ENCODE data around the gene SLC7A4. TPM values are rescaled to one million over a fixed set of nuclear protein-coding genes. Genes with fewer than 3 reads are reported as not detected.

The SLC7A4 gene
- total RNA-seq, 6 donors from 2014 or later = 1.2 to 5.2 (median 1.5) TPM; not detected in 1

GRCh38 chr22:20987375-20987774, 45.0 kb downstream of the SLC7A4 start:
- H3K36me3 ChIP-seq = peaks cover 6 to 60% (median 37%) of the 10 kb centered on the region in 4 donors
- H3K27ac ChIP-seq = no peak overlapping the region
- TF ChIP-seq EP300 (IDR thresholded peaks at IDR 0.05) (no peak), POLR2A (IDR thresholded peaks at IDR 0.05) (no peak), POLR2AphosphoS5 (IDR thresholded peaks at IDR 0.05) (no peak), CTCF (IDR thresholded peaks at IDR 0.05) (no peak)
- no peak for ATAC-seq (ENCODE audit: low FRiP score in 2 of 2)
- H3K27me3 ChIP-seq = no peaks in the 10 kb centered on the region
- H3K4me3 ChIP-seq = no peak overlapping the region
- no peaks in the 10 kb centered on the region for H3K9me3 ChIP-seq
- peaks cover 7 to 14% (median 12%) of the 10 kb centered on the region in 4 donors for H3K4me1 ChIP-seq
- WGBS, 2 donors = 92 to 94% methylated on average over 13 to 14 of the region's 14 CpGs
- DNase-seq = peak in 1 of 2 donors; percentile 61

- TF ChIP-seq POLR2A (IDR thresholded peaks at IDR 0.05) (no peak), POLR2AphosphoS5 (IDR thresholded peaks at IDR 0.05) (no peak), CTCF (IDR thresholded peaks at IDR 0.05) (no peak), EP300 (IDR thresholded peaks at IDR 0.05) (no peak)
- WGBS, 2 donors = 94 to 96% methylated on average over 1 of the region's 1 CpG
- Histone ChIP-seq H3K4me1 (peaks cover 9 to 19% (median 15%) of the 10 kb centered on the region in 4 donors), H3K36me3 (peaks cover 3 to 49% (median 27%) of the 10 kb centered on the region in 4 donors), H3K9me3 (no peaks in the 10 kb centered on the region), H3K4me3 (no peak overlapping the region), H3K27ac (no peak overlapping the region), H3K27me3 (no peaks in the 10 kb centered on the region)
- no peak for DNase-seq
- no peak for ATAC-seq (ENCODE audit: low FRiP score in 2 of 2)
These were observed 46.0 kb downstream of the SLC7A4 start for GRCh38 chr22:20986365-20986764.

GRCh38 chr22:20985720-20986119, 46.6 kb downstream of the SLC7A4 start:
- peaks cover 14 to 25% (median 21%) of the 10 kb centered on the region in 4 donors for H3K4me1 ChIP-seq
- H3K36me3 ChIP-seq = peaks cover 3 to 43% (median 22%) of the 10 kb centered on the region in 4 donors
- no peaks in the 10 kb centered on the region for H3K27me3 ChIP-seq
- H3K4me3 ChIP-seq = no peak overlapping the region
- no peaks in the 10 kb centered on the region for H3K9me3 ChIP-seq
- peak in 1 of 2 donors; percentile 30 for DNase-seq
- 96 to 97% methylated on average over 3 to 7 of the region's 7 CpGs for WGBS, 2 donors
- no peak overlapping the region for H3K27ac ChIP-seq
- TF ChIP-seq CTCF (IDR thresholded peaks at IDR 0.05) (no peak), POLR2AphosphoS5 (IDR thresholded peaks at IDR 0.05) (no peak), POLR2A (IDR thresholded peaks at IDR 0.05) (no peak), EP300 (IDR thresholded peaks at IDR 0.05) (no peak)
- ATAC-seq (ENCODE audit: low FRiP score in 2 of 2) = no peak

GRCh38 chr22:20983081-20983771, 49.1 kb downstream of the SLC7A4 start:
- no peak for DNase-seq
- H3K27ac ChIP-seq = peak overlapping the region in 2 of 4 donors; percentile 92 to 95

More at GRCh38 chr22:20983081-20983771, 49.1 kb downstream of the SLC7A4 start:
- peaks cover 3 to 31% (median 14%) of the 10 kb centered on the region in 4 donors for H3K36me3 ChIP-seq
- no peak for ATAC-seq (ENCODE audit: low FRiP score in 2 of 2)
- TF ChIP-seq CTCF (IDR thresholded peaks at IDR 0.05) (no peak), POLR2A (IDR thresholded peaks at IDR 0.05) (no peak), EP300 (IDR thresholded peaks at IDR 0.05) (no peak), POLR2AphosphoS5 (IDR thresholded peaks at IDR 0.05) (no peak)
- peaks cover 0 to 8% (median 1%) of the 10 kb centered on the region in 4 donors for H3K9me3 ChIP-seq
- 66 to 84% methylated on average over 4 to 5 of the region's 5 CpGs for WGBS, 2 donors
- H3K4me1 ChIP-seq = peaks cover 26 to 42% (median 30%) of the 10 kb centered on the region in 4 donors
- H3K4me3 ChIP-seq = peak overlapping the region; percentile 38 to 81 (median 68)
- H3K27me3 ChIP-seq = no peaks in the 10 kb centered on the region

Measured in upper lobe of left lung (tissue), 6 donors.